SK-N-SH treated with all-trans-retinoic acid at 6 μM for 48 hours (cell line): ENCODE data around the gene REXO4.

Experiments used
- ATAC-seq: fragments of 200-7000 bp; cut with Tn5 transposase; 3 replicates; pipeline ENCODE4 v1.9.1; 2020; ENCODE audit warnings: mild to moderate bottlenecking, moderate library complexity
- ARNTL ChIP-seq: fragments of 450-650 bp; formaldehyde crosslinking; IDR thresholded peaks from 2 replicates; pipeline ENCODE4 v1.5.0; 2020; ENCODE audit warnings: low read depth, mild to moderate bottlenecking, moderate library complexity, borderline replicate concordance
- BACH2 ChIP-seq: fragments of 250-450 bp; sonication (Bioruptor Pico); IDR thresholded peaks from 2 replicates; pipeline ENCODE4 v1.9.0; 2021; ENCODE audit warnings: mild to moderate bottlenecking, borderline replicate concordance
- CSDC2 ChIP-seq: fragments of 250-450 bp; sonication (Bioruptor Pico); IDR thresholded peaks from 2 replicates; pipeline ENCODE4 v1.5.0; 2020; ENCODE audit warnings: mild to moderate bottlenecking, moderate library complexity
- ESRRG ChIP-seq: fragments of 250-450 bp; sonication (Bioruptor Pico); IDR thresholded peaks from 2 replicates; pipeline ENCODE4 v1.6.1; 2021; ENCODE audit warnings: mild to moderate bottlenecking
- GLIS3 ChIP-seq: fragments of 250-450 bp; sonication (Bioruptor Pico); IDR thresholded peaks from 2 replicates; pipeline ENCODE4 v1.5.0; 2020; ENCODE audit warnings: mild to moderate bottlenecking, moderate library complexity
- ISL1 ChIP-seq: fragments of 250-450 bp; sonication (Bioruptor Pico); IDR thresholded peaks from 2 replicates; pipeline ENCODE4 v2.1.2; 2022; ENCODE audit warnings: mild to moderate bottlenecking, moderate library complexity
- OSR1 ChIP-seq: fragments of 250-450 bp; sonication (Bioruptor Pico); IDR thresholded peaks from 2 replicates; pipeline ENCODE4 v1.8.0; 2022; ENCODE audit warnings: moderate library complexity, mild to moderate bottlenecking, inconsistent platforms
- PPARA ChIP-seq: fragments of 250-450 bp; sonication (Bioruptor Pico); IDR thresholded peaks from 2 replicates; pipeline ENCODE4 v1.5.0; 2020; ENCODE audit warnings: mild to moderate bottlenecking, borderline replicate concordance
- RARB ChIP-seq: fragments of 250-450 bp; sonication (Bioruptor Pico); IDR thresholded peaks from 2 replicates; pipeline ENCODE4 v1.8.0; 2021; ENCODE audit warnings: mild to moderate bottlenecking, moderate library complexity
- TCF4 ChIP-seq: fragments of 250-450 bp; sonication (Bioruptor Pico); IDR thresholded peaks from 2 replicates; pipeline ENCODE4 v1.8.0; 2021; ENCODE audit warnings: mild to moderate bottlenecking, moderate library complexity, borderline replicate concordance
- TOX ChIP-seq: fragments of 250-450 bp; sonication (Bioruptor Pico); IDR thresholded peaks from 2 replicates; pipeline ENCODE4 v1.8.0; 2021; ENCODE audit warnings: mild to moderate bottlenecking, moderate library complexity, borderline replicate concordance
- ZC3H10 ChIP-seq: fragments of 250-450 bp; sonication (Bioruptor Pico); IDR thresholded peaks from 2 replicates; pipeline ENCODE4 v1.5.1; 2021; ENCODE audit warnings: mild to moderate bottlenecking, moderate library complexity
- ZFP3 ChIP-seq: fragments of 250-450 bp; sonication (Bioruptor Pico); IDR thresholded peaks from 2 replicates; pipeline ENCODE4 v1.5.0; 2020; ENCODE audit warnings: mild to moderate bottlenecking, moderate library complexity
- ZFP30 ChIP-seq: fragments of 450-650 bp; formaldehyde crosslinking; IDR thresholded peaks from 2 replicates; pipeline ENCODE4 v1.5.0; 2022; ENCODE audit warnings: mild to moderate bottlenecking, moderate library complexity
- ZNF565 ChIP-seq: fragments of 450-650 bp; formaldehyde crosslinking; conservative IDR thresholded peaks from 2 replicates; pipeline ENCODE4 v1.5.0; 2020; ENCODE audit warnings: low read depth, mild to moderate bottlenecking, moderate library complexity
- ZNF70 ChIP-seq: fragments of 450-650 bp; formaldehyde crosslinking; IDR thresholded peaks from 2 replicates; pipeline ENCODE4 v1.5.0; 2020; ENCODE audit warnings: mild to moderate bottlenecking, moderate library complexity
- ZNF8 ChIP-seq: fragments of 450-650 bp; formaldehyde crosslinking; IDR thresholded peaks from 2 replicates; pipeline ENCODE4 v1.5.0; 2020; ENCODE audit warnings: mild to moderate bottlenecking, moderate library complexity
- TF ChIP-seq, protein P1 (sequence below): fragments of 250-450 bp; sonication (Bioruptor Pico); IDR thresholded peaks from 2 replicates; pipeline ENCODE4 v1.8.0; 2020; ENCODE audit warnings: mild to moderate bottlenecking, moderate library complexity, borderline replicate concordance
- TF ChIP-seq, protein P2 (sequence below): fragments of 250-450 bp; sonication (Bioruptor Pico); IDR thresholded peaks from 2 replicates; pipeline ENCODE4 v1.5.0; 2020; ENCODE audit warnings: mild to moderate bottlenecking, moderate library complexity
- TF ChIP-seq, protein P3 (sequence below): fragments of 250-450 bp; sonication (Bioruptor Pico); IDR thresholded peaks from 2 replicates; pipeline ENCODE4 v1.8.0; 2021; ENCODE audit warnings: low read depth, mild to moderate bottlenecking, moderate library complexity, borderline replicate concordance
- TF ChIP-seq, protein P4 (sequence below): fragments of 250-450 bp; sonication (Bioruptor Pico); IDR thresholded peaks from 2 replicates; pipeline ENCODE4 v1.5.1; 2021; ENCODE audit warnings: mild to moderate bottlenecking, moderate library complexity

The REXO4 gene

DNA sequence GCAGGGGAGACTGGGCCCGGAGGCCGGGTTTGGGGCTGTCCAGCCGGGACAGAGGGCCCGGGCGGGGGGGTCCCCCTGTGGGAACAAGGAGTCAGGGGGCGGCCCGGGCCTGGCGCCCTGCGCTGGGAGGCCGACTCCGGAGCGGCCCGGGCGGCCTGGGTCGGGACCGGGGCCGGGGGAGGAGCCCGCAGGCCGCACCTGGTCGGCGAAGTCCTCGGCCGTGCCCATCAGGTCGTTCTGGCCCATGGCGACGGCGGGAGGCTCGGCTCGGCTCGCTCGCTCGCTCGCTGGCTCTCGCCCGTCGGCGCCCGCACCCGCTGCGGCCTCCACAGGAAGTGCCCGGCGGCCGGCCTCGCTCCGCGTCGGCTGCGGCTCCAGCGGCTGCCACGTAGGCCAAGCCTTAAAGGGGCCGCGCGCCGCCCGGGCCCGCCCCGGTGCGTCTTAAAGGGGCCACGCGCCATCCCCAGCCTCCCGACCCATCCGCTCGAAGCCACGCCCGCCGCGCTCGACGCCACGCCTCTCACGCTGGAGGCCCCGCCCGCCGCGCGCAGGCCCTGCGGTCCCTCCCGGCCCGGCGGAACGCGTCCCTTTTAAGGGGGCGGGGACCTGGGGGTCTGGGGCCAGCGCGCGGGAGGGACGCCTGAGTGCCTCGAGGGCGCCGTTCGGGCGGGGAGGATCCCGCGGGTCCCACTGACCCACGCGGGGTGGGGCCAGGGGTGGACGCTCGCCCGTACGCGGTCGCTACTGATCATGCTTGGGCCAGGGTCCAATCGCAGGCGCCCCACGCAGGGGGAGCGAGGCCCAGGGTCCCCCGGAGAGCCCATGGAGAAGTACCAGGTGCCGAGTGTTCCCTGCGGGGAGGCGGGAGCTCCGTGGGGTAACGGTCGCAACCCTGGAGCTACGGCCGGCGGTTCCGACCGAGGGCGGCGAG lies 41.8 kb downstream of the REXO4 start, which contains the start of the genes STKLD1 and SURF4:
TSS of gene STKLD1 (plus strand) at position 643 of the 931 bp plus-strand sequence. CDS start at position 751, 108 bp downstream.
TSS of gene SURF4 (minus strand) at position 337 of the 931 bp plus-strand sequence. CDS start at position 246, 91 bp downstream.
- no peak for TF ChIP-seq ESRRG (CRISPR knock-in tag)
- TF ChIP-seq, protein P1, sequence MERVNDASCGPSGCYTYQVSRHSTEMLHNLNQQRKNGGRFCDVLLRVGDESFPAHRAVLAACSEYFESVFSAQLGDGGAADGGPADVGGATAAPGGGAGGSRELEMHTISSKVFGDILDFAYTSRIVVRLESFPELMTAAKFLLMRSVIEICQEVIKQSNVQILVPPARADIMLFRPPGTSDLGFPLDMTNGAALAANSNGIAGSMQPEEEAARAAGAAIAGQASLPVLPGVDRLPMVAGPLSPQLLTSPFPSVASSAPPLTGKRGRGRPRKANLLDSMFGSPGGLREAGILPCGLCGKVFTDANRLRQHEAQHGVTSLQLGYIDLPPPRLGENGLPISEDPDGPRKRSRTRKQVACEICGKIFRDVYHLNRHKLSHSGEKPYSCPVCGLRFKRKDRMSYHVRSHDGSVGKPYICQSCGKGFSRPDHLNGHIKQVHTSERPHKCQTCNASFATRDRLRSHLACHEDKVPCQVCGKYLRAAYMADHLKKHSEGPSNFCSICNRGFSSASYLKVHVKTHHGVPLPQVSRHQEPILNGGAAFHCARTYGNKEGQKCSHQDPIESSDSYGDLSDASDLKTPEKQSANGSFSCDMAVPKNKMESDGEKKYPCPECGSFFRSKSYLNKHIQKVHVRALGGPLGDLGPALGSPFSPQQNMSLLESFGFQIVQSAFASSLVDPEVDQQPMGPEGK (CRISPR knock-in tag) = no peak
- TF ChIP-seq GLIS3 (CRISPR knock-in tag) = no peak
- TF ChIP-seq PPARA (CRISPR knock-in tag) = no peak
- TF ChIP-seq, protein P2, sequence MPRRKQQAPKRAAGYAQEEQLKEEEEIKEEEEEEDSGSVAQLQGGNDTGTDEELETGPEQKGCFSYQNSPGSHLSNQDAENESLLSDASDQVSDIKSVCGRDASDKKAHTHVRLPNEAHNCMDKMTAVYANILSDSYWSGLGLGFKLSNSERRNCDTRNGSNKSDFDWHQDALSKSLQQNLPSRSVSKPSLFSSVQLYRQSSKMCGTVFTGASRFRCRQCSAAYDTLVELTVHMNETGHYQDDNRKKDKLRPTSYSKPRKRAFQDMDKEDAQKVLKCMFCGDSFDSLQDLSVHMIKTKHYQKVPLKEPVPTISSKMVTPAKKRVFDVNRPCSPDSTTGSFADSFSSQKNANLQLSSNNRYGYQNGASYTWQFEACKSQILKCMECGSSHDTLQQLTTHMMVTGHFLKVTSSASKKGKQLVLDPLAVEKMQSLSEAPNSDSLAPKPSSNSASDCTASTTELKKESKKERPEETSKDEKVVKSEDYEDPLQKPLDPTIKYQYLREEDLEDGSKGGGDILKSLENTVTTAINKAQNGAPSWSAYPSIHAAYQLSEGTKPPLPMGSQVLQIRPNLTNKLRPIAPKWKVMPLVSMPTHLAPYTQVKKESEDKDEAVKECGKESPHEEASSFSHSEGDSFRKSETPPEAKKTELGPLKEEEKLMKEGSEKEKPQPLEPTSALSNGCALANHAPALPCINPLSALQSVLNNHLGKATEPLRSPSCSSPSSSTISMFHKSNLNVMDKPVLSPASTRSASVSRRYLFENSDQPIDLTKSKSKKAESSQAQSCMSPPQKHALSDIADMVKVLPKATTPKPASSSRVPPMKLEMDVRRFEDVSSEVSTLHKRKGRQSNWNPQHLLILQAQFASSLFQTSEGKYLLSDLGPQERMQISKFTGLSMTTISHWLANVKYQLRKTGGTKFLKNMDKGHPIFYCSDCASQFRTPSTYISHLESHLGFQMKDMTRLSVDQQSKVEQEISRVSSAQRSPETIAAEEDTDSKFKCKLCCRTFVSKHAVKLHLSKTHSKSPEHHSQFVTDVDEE (CRISPR knock-in tag) = no peak
- no peak for TF ChIP-seq CSDC2 (CRISPR knock-in tag)
- TF ChIP-seq ZC3H10 (CRISPR knock-in tag) = no peak
- no peak for TF ChIP-seq RARB (CRISPR knock-in tag)
- TF ChIP-seq OSR1 (CRISPR knock-in tag) = no peak
- no peak for TF ChIP-seq ZNF70
- TF ChIP-seq BACH2 (CRISPR knock-in tag) = no peak
- TF ChIP-seq ISL1 (CRISPR knock-in tag) = no peak
- TF ChIP-seq TOX = no peak
- ATAC-seq = peak; percentile 93

DNA sequence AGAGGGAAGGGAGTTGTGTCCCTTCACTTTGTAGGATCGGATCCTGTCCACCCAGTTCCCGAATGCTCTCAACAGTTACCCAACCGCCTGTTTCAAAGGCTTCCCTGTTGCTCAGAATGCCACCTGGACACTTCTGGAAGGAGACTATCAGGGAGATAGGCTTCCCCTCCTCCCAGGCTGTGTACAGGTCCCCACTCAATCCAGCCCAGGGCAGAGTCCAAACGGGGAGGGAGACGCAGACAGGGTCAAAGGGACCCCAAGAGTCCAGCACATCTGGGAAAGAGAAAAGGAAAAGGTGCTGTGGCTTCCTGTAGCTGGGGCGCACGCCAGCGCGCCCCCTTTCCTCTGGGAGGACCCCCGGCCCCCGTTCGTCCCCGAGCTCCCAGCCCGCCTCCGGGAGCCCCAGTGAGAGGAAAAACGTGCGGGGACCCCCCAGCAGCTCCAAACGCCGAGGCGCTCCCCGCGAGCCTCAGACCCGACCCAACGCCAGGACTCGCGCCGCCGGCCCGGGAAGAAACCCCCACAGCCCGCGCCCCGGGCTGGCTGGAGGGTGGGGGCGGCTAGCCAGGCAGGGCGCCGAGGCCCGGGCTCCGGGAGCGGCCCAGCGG lies 42.6 kb downstream of the REXO4 start:
- peak; percentile 32 for ATAC-seq
- TF ChIP-seq PPARA (CRISPR knock-in tag) = no peak
- TF ChIP-seq, protein P3, sequence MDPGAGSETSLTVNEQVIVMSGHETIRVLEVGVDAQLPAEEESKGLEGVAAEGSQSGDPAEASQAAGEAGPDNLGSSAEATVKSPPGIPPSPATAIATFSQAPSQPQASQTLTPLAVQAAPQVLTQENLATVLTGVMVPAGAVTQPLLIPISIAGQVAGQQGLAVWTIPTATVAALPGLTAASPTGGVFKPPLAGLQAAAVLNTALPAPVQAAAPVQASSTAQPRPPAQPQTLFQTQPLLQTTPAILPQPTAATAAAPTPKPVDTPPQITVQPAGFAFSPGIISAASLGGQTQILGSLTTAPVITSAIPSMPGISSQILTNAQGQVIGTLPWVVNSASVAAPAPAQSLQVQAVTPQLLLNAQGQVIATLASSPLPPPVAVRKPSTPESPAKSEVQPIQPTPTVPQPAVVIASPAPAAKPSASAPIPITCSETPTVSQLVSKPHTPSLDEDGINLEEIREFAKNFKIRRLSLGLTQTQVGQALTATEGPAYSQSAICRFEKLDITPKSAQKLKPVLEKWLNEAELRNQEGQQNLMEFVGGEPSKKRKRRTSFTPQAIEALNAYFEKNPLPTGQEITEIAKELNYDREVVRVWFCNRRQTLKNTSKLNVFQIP (CRISPR knock-in tag) = no peak
- no peak for TF ChIP-seq ARNTL (CRISPR knock-in tag)
- TF ChIP-seq, protein P4, sequence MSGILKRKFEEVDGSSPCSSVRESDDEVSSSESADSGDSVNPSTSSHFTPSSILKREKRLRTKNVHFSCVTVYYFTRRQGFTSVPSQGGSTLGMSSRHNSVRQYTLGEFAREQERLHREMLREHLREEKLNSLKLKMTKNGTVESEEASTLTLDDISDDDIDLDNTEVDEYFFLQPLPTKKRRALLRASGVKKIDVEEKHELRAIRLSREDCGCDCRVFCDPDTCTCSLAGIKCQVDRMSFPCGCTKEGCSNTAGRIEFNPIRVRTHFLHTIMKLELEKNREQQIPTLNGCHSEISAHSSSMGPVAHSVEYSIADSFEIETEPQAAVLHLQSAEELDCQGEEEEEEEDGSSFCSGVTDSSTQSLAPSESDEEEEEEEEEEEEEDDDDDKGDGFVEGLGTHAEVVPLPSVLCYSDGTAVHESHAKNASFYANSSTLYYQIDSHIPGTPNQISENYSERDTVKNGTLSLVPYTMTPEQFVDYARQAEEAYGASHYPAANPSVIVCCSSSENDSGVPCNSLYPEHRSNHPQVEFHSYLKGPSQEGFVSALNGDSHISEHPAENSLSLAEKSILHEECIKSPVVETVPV (CRISPR knock-in tag) = no peak
- no peak for TF ChIP-seq TOX

DNA sequence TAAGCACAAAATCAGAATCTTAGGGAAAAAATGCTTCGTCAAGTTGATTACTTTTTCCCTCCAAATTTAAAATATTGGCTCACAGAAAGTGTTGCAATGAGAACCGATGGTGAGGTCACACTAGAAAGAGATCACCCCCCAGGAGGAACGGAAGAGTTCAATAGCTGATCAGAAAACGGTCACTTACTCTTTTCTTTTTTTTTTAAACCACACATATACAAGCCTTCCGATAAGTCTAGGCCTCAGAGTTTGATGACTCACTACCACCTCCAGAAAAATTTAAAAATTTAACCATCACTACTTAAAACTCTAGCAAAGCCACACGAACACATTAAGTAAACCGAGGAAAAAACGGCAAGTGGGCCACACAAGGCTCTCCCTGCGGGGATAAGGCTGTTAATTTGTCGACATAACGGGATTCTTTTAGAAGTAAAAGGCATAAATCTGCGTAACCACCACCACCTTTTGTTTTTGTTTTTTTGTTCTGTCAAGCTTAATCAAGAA lies 43.1 kb downstream of the REXO4 start:
- no peak for TF ChIP-seq BACH2 (CRISPR knock-in tag)
- TF ChIP-seq TCF4 (CRISPR knock-in tag) = no peak
- ATAC-seq = no peak

DNA sequence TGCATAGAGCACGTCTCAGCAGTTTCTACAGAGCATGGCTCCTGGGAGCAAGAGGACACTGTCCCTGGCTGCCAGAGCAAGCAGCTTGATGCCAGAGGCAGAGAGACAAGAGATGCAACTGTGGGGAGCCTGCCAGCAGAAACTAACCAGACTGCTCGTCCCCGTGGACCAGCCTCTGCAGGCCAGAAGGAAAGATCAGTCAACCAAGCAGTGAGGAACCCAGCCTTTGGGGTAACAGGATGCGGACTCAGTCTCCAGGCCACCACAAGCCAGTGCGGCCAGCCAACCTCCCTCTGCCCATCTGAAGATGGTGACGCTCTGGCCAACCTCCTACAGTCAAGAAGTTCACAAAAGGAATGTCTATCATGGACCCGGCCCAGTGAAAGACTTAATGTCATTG lies 45.7 kb downstream of the REXO4 start:
- ATAC-seq = no peak
- no peak for TF ChIP-seq PPARA (CRISPR knock-in tag)
- TF ChIP-seq RARB (CRISPR knock-in tag) = no peak
- TF ChIP-seq, protein P4 (CRISPR knock-in tag) = no peak
- no peak for TF ChIP-seq ZFP30 (CRISPR knock-in tag)
- TF ChIP-seq BACH2 (CRISPR knock-in tag) = no peak
- no peak for TF ChIP-seq TOX
- no peak for TF ChIP-seq ZNF565 (CRISPR knock-in tag)
- TF ChIP-seq TCF4 (CRISPR knock-in tag) = no peak
- TF ChIP-seq ARNTL (CRISPR knock-in tag) = no peak
- no peak for TF ChIP-seq CSDC2 (CRISPR knock-in tag)
- TF ChIP-seq ZNF70 = no peak
- TF ChIP-seq, protein P3 (CRISPR knock-in tag) = no peak
- no peak for TF ChIP-seq GLIS3 (CRISPR knock-in tag)
- TF ChIP-seq ZFP3 (CRISPR knock-in tag) = no peak
- TF ChIP-seq OSR1 (CRISPR knock-in tag) = no peak
- TF ChIP-seq ISL1 (CRISPR knock-in tag) = no peak
- no peak for TF ChIP-seq ZNF8
